GM12878 (cell line): ENCODE data around the gene TTC39B. TPM values are rescaled to one million over a fixed set of nuclear protein-coding genes. Genes with fewer than 3 reads are reported as not detected.

ENCODE experiments used
- ATAC-seq: fragments of 200-7000 bp; cut with Tn5 transposase; 3 replicates; pipeline ENCODE4 v1.9.1; 2020; ENCODE audit warnings: mild to moderate bottlenecking, moderate library complexity
- BruUV-seq: library from RNA; stranded (reverse); fragments of 400-500 nt; replicated peaks from 2 replicates; lab custom pipeline; 2021; lab: Mats Ljungman, UMichigan
- CTCF ChIA-PET: fragments of 300-600 bp; sonication (Branson Sonifier 250); formaldehyde crosslinking; extraction: SDS; loops from one replicate; lab custom pipeline; 2021; ENCODE audit warnings: inconsistent platforms; lab: Yijun Ruan, JAX
- POLR2A ChIA-PET: fragments of 350-600 bp; formaldehyde crosslinking; extraction: SDS; loops from one replicate; lab custom pipeline; 2021; ENCODE audit warnings: inconsistent platforms; lab: Charles Lee
- RAD21 ChIA-PET: fragments of 300-600 bp; sonication (Branson Sonifier 250); formaldehyde crosslinking; loops from one replicate; lab custom pipeline; 2023; ENCODE audit warnings: antibody characterized with exemption; ENCODE audit not compliant: unreplicated experiment; lab: Charles Lee
- SMC1A ChIA-PET: fragments of 300-600 bp; sonication (Branson Sonifier 250); formaldehyde crosslinking; loops from one replicate; lab custom pipeline; 2023; ENCODE audit not compliant: unreplicated experiment, uncharacterized antibody; lab: Charles Lee
- DNase-seq: peaks from one replicate; pipeline ENCODE4 v3.0.0-alpha.2; 2011; ENCODE audit warnings: low read depth, low spot score
- FAIRE-seq: peaks from 3 replicates; lab custom pipeline; 2011; peaks lifted over from hg19 to GRCh38; lab: Jason Lieb, UNC
- H2AFZ ChIP-seq: 2 replicates; pipeline ENCODE4 v1.6.0; 2011; ENCODE audit warnings: low read depth, low read length, control low read depth; ENCODE audit not compliant: control insufficient read depth
- H3K27ac ChIP-seq: 2 replicates; pipeline ENCODE4 v1.5.1; 2011; ENCODE audit warnings: control low read depth; ENCODE audit not compliant: control insufficient read depth, insufficient read depth
- H3K27me3 ChIP-seq, 2 experiments: replicated peaks in 1 of 2; 2 replicates each; pipeline versions ENCODE4 v1.6.0 to v1.6.1; 2011; ENCODE audit warnings: low read length in 1 of 2; ENCODE audit not compliant: control insufficient read depth in 2 of 2, insufficient read depth in 2 of 2
- H3K36me3 ChIP-seq, 2 experiments: 2 replicates each; pipeline ENCODE4 v1.5.1; 2011; ENCODE audit warnings: low read length in 1 of 2; ENCODE audit not compliant: control insufficient read depth in 2 of 2, insufficient read depth in 2 of 2
- H3K4me1 ChIP-seq: 2 replicates; pipeline ENCODE4 v1.6.1; 2011; ENCODE audit warnings: mild to moderate bottlenecking, low read length, moderate library complexity, mixed read lengths; ENCODE audit not compliant: control insufficient read depth, insufficient read depth
- H3K4me2 ChIP-seq: 2 replicates; pipeline ENCODE4 v1.6.0; 2011; ENCODE audit warnings: control low read depth; ENCODE audit not compliant: control insufficient read depth, insufficient read depth
- H3K4me3 ChIP-seq: fragments of 200-600 bp; sonication (generic); 2 replicates; pipeline ENCODE4 v1.5.1; 2016
- H3K79me2 ChIP-seq: 2 replicates; pipeline ENCODE4 v1.6.0; 2011; ENCODE audit warnings: low read length; ENCODE audit not compliant: control insufficient read depth, insufficient read depth
- H3K9ac ChIP-seq: 2 replicates; pipeline ENCODE4 v1.8.0; 2011; ENCODE audit warnings: low read length, control low read depth, mixed read lengths; ENCODE audit not compliant: control insufficient read depth, insufficient read depth
- H3K9me3 ChIP-seq: replicated peaks from 3 replicates; pipeline ENCODE4 v1.5.1; 2011; ENCODE audit warnings: mild to moderate bottlenecking, low read length; ENCODE audit not compliant: control insufficient read depth, insufficient read depth
- H4K20me1 ChIP-seq: 2 replicates; pipeline ENCODE4 v1.6.0; 2011; ENCODE audit not compliant: control insufficient read depth, insufficient read depth
- ASH2L ChIP-seq: fragments of 300-600, 200-600 bp; sonication (generic); IDR thresholded peaks from 2 replicates; pipeline ENCODE4 v1.6.1; 2017; ENCODE audit warnings: low read depth, mild to moderate bottlenecking, borderline replicate concordance
- NFYA ChIP-seq: IDR thresholded peaks from 2 replicates; pipeline ENCODE4 v1.6.1; 2011; ENCODE audit warnings: low read depth, mild to moderate bottlenecking, low read length, improper control_type of control experiment, borderline replicate concordance
- SREBF2 ChIP-seq: IDR thresholded peaks from 2 replicates; pipeline ENCODE4 v1.6.1; 2012; ENCODE audit warnings: mild to moderate bottlenecking, low read length
- TCF3 ChIP-seq: IDR thresholded peaks from 2 replicates; pipeline ENCODE4 v1.6.1; 2012; ENCODE audit warnings: low read depth, mild to moderate bottlenecking, low read length, borderline replicate concordance; ENCODE audit not compliant: insufficient read depth
- WGBS: methylation state at CpG from one replicate; pipeline ENCODE4 v1.1.6; 2016; ENCODE audit warnings: low lambda C conversion rate; ENCODE audit not compliant: insufficient replicate concordance, insufficient coverage; ENCODE audit errors: missing lambda C conversion rate; 5-methylcytosine and 5-hydroxymethylcytosine counted together
- in situ Hi-C: fragments of 300-500 bp; cut with MboI; formaldehyde crosslinking; loops from 9 replicates; pipeline ENCODE4 v1.14.3; 2018; ENCODE audit warnings: mixed read lengths
- intact Hi-C: fragments of 100-400 bp; cut with micrococcal nuclease; formaldehyde crosslinking; loops from one replicate; pipeline ENCODE4 v1.14.2; 2022; ENCODE audit not compliant: unreplicated experiment
- polyA plus RNA-seq, 11 experiments: library from polyadenylated mRNA; depleted of rRNA in 4 of 11; unstranded in 6 of 11; stranded (reverse) in 5 of 11; fragments of >200 nt; fragmentation: Nextera tagmentation in 4 of 11; fragmentation: Illumina TruSeq in 1 of 11; extraction: Ambion mirVana in 4 of 11; extraction: Trizol in 1 of 11; gene quantifications; 1 replicate in 1 of 11; 2 replicates in 10 of 11; pipeline versions ENCODE4 v1.2.1 to v1.2.3, GENCODE V29; 2011 to 2016; ENCODE audit warnings: inconsistent platforms in 2 of 11, missing spikeins in 2 of 11, low read depth in 1 of 11
- total RNA-seq, 4 experiments: library from RNA; depleted of rRNA in 3 of 4; stranded (reverse); fragments of >200 nt in 3 of 4; fragmentation: Illumina TruSeq in 1 of 4; extraction: Trizol in 1 of 4; gene quantifications; 2 replicates each; pipeline versions ENCODE4 v1.2.1 to v1.2.3, GENCODE V29; 2013 to 2021
- TF ChIP-seq, protein P1 (sequence below): fragments of 150-350 bp; IDR thresholded peaks from 2 replicates; pipeline ENCODE4 v1.6.1; 2016; ENCODE audit warnings: low read depth, low read length

Gene TTC39B
- total and polyA plus RNA-seq, 10 of the 15 experiments (the other 5 are each of a cell fraction or from before 2014, with no cell fraction given), result 0.68 to 2.5 (median 1.5) TPM

DNA sequence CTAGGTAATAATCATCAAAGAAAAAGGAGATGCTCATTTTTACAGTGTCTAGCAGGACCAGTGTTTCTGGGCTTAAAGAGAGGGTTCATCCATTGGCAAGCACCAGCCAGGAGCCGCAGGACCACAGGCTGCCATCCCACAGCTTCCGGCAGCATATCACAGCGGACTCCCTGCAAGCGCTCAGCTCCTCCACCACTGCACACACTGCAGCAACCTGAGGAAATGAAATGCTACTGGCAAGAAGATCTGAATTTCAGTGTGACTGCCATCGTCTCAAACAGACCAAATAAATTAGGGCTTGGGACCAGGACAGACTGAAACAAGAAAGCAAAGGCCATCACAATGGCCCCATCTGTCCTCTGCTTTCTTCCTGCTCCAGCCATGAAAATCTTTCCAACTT is 114.2 kb downstream of the TTC39B start:
- CTCF ChIA-PET, result no interaction called here

More for the DNA sequence above, 114.2 kb downstream of the TTC39B start:
- SMC1A ChIA-PET, result no interaction called here
- H3K9ac ChIP-seq, result no peak overlapping the region
- H3K36me3 ChIP-seq, result no peaks in the 10 kb centered on the region
- H3K27ac ChIP-seq, result no peak overlapping the region
- POLR2A ChIA-PET, result no interaction called here
- in situ Hi-C loops (no loop called here), intact Hi-C loops (no loop called here)
- no peak for ATAC-seq
- no peak overlapping the region for H2AFZ ChIP-seq
- no peak overlapping the region for H3K4me3 ChIP-seq
- no peaks in the 10 kb centered on the region for H3K4me1 ChIP-seq
- H3K9me3 ChIP-seq, result no peaks in the 10 kb centered on the region
- WGBS, result 81% methylated on average over 5 of the region's 5 CpGs
- no TSS peak for BruUV-seq
- H3K27me3 ChIP-seq, result no peaks in the 10 kb centered on the region
- H3K4me2 ChIP-seq, result no peak overlapping the region
- TF ChIP-seq TCF3, result no peak
- TF ChIP-seq, protein P1, sequence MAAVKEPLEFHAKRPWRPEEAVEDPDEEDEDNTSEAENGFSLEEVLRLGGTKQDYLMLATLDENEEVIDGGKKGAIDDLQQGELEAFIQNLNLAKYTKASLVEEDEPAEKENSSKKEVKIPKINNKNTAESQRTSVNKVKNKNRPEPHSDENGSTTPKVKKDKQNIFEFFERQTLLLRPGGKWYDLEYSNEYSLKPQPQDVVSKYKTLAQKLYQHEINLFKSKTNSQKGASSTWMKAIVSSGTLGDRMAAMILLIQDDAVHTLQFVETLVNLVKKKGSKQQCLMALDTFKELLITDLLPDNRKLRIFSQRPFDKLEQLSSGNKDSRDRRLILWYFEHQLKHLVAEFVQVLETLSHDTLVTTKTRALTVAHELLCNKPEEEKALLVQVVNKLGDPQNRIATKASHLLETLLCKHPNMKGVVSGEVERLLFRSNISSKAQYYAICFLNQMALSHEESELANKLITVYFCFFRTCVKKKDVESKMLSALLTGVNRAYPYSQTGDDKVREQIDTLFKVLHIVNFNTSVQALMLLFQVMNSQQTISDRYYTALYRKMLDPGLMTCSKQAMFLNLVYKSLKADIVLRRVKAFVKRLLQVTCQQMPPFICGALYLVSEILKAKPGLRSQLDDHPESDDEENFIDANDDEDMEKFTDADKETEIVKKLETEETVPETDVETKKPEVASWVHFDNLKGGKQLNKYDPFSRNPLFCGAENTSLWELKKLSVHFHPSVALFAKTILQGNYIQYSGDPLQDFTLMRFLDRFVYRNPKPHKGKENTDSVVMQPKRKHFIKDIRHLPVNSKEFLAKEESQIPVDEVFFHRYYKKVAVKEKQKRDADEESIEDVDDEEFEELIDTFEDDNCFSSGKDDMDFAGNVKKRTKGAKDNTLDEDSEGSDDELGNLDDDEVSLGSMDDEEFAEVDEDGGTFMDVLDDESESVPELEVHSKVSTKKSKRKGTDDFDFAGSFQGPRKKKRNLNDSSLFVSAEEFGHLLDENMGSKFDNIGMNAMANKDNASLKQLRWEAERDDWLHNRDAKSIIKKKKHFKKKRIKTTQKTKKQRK, result no peak
- TF ChIP-seq ASH2L, result no peak
- TF ChIP-seq NFYA, result no peak
- no peak for TF ChIP-seq SREBF2
- FAIRE-seq, result no peak
- RAD21 ChIA-PET, result no interaction called here
- no peaks in the 10 kb centered on the region for H3K79me2 ChIP-seq
- no peak for DNase-seq
- H4K20me1 ChIP-seq, result no peaks in the 10 kb centered on the region
